DMS153 treated with DMSO at 0.1 percent for 48 hours (cell line): Measurements from ENCODE around the gene SREBF2.

Experiments used
- DNase-seq: peaks from one replicate; lab custom pipeline; 2025; ENCODE audit not compliant: unreplicated experiment; lab: John Stamatoyannopoulos, UW

Gene SREBF2

GRCh38 chr22:41906822-41907221 is 73.9 kb downstream of the SREBF2 start:
- DNase-seq, result no peak

GRCh38 chr22:41907436-41908401 is 74.8 kb downstream of the SREBF2 start:
- DNase-seq, result no peak

GRCh38 chr22:41908411-41909309 is 75.8 kb downstream of the SREBF2 start:
- no peak for DNase-seq

- no peak for DNase-seq
Observed at GRCh38 chr22:41909310-41910049, 76.6 kb downstream of the SREBF2 start.

- no peak for DNase-seq
Observed at GRCh38 chr22:41910050-41911000, 77.4 kb downstream of the SREBF2 start.

- DNase-seq, result no peak
Observed at GRCh38 chr22:41911001-41911611, 78.2 kb downstream of the SREBF2 start.

- DNase-seq, result no peak
Observed at GRCh38 chr22:41912338-41913039, 79.6 kb downstream of the SREBF2 start.

GRCh38 chr22:41913040-41913719 is 80.3 kb downstream of the SREBF2 start:
- no peak for DNase-seq

- DNase-seq, result no peak
Observed at GRCh38 chr22:41913842-41914534, 81.1 kb downstream of the SREBF2 start.

- DNase-seq, result no peak
Observed at GRCh38 chr22:41914611-41915034, 81.7 kb downstream of the SREBF2 start.

GRCh38 chr22:41915035-41915785 is 82.3 kb downstream of the SREBF2 start, which contains the start of gene SHISA8:
TSS of gene SHISA8 (minus strand) at chr22:41915074. CDS start at chr22:41914667, 407 bp downstream.
- no peak for DNase-seq

GRCh38 chr22:41915786-41916493 is 83.0 kb downstream of the SREBF2 start:
- no peak for DNase-seq

GRCh38 chr22:41916745-41917358 is 83.9 kb downstream of the SREBF2 start:
- DNase-seq, result no peak

- no peak for DNase-seq
Observed at GRCh38 chr22:41917375-41917902, 84.5 kb downstream of the SREBF2 start.
